Brain microvascular endothelial cell (primary cell): ENCODE results near the gene RAPGEF2.

Experiments used
- DNase-seq: peaks from one replicate; pipeline ENCODE4 v3.0.0-alpha.2; 2020
- H3K27ac ChIP-seq: fragments of 250-450 bp; sonication (Bioruptor Pico); 2 replicates; pipeline ENCODE4 v1.5.1; 2020; ENCODE audit warnings: mild to moderate bottlenecking, moderate library complexity
- H3K27me3 ChIP-seq: fragments of 250-450 bp; sonication (Bioruptor Pico); replicated peaks from 2 replicates; pipeline ENCODE4 v1.5.1; 2020; ENCODE audit warnings: mild to moderate bottlenecking
- H3K36me3 ChIP-seq: fragments of 250-450 bp; sonication (Bioruptor Pico); replicated peaks from 2 replicates; pipeline ENCODE4 v1.5.1; 2020; ENCODE audit warnings: mild to moderate bottlenecking
- H3K4me3 ChIP-seq: 2 replicates; pipeline ENCODE4 v1.5.1; 2011; ENCODE audit warnings: low read depth, mild to moderate bottlenecking, control low read depth, low read length, moderate library complexity
- in situ Hi-C: cut with HindIII; loops from 2 replicates; pipeline ENCODE4 v1.10.0; 2017; ENCODE audit warnings: low sequenced_read_pairs, low pct_ligation_motif_present
- TF ChIP-seq, protein P1 (sequence below): IDR thresholded peaks from 2 replicates; pipeline ENCODE4 v1.5.1; 2011; ENCODE audit warnings: low read depth, mild to moderate bottlenecking, moderate library complexity, low read length, control low read depth, inconsistent platforms; ENCODE audit errors: missing control alignments

Gene RAPGEF2

DNA sequence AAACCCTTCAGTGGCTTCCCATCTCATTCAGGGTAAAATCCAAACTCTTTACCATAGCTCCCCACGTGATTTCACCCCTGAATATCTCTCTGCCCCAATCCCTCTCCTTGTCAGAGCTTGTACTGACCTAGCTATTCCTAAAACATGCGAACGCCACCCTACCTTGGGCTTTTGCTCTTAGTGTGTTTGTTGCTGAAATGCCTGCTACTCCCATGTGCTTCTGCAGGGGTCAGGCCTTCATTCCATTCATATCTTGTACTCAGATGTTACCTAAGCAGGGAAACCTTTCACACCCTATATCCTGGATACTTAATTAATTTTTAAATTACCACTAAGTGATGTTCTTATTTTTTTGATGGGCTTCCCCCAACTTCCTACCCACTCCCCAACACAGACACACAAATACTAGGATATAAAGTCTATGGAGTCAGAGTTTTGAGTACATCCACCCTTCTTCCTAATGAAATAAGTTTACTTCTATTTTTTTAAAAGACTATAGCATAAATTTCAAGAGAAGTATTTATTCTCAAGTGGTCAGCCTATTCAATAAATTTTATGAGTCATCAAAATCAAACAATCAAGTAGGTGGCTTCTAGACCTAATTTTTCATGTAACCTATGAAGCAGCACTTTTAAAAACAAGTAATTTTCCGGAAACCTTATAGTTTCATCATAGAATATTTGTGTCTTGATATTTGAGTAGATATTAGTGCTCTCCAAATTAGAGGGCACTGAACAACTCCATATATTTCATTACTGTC is 189.4 kb downstream of the RAPGEF2 start:
- no peaks in the 10 kb centered on the region for H3K27me3 ChIP-seq
- no peak for DNase-seq
- TF ChIP-seq, protein P1, sequence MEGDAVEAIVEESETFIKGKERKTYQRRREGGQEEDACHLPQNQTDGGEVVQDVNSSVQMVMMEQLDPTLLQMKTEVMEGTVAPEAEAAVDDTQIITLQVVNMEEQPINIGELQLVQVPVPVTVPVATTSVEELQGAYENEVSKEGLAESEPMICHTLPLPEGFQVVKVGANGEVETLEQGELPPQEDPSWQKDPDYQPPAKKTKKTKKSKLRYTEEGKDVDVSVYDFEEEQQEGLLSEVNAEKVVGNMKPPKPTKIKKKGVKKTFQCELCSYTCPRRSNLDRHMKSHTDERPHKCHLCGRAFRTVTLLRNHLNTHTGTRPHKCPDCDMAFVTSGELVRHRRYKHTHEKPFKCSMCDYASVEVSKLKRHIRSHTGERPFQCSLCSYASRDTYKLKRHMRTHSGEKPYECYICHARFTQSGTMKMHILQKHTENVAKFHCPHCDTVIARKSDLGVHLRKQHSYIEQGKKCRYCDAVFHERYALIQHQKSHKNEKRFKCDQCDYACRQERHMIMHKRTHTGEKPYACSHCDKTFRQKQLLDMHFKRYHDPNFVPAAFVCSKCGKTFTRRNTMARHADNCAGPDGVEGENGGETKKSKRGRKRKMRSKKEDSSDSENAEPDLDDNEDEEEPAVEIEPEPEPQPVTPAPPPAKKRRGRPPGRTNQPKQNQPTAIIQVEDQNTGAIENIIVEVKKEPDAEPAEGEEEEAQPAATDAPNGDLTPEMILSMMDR: peak; percentile 22
- H3K36me3 ChIP-seq: no peaks in the 10 kb centered on the region
- H3K27ac ChIP-seq: no peak overlapping the region
- in situ Hi-C loops: no loop called here
- no peak overlapping the region for H3K4me3 ChIP-seq

DNA sequence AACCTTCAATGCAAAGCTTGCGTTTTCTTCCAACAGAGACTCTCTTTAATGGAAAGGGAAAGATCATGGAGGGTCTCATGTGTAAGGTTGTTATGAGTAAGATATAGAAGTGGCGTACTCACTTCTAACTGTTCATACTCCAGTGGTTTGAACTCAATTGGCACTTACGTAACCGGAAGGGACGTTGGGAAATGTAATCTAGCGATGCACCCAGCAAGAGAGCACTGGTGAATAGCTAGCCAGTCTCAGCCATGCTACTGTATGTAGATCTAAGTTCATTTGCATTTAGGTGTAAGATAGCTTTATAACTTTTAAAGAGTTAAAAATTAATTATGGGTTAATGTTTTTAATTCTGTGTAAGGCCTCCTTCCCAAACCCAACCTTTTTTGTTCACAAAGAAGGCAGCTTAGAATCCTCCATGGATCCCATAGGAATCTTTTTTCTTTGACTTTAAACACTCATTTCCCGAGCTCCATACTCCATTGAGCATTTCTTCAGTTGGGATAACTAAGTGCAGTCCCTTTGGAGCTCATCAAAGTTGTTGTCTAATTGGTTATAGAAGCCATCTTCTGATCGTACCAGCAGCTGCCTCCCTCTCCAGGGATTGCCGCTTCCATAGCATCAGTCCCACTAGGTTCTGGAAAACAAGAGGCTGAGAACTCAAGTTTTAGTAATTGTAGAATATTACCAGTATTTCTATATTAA is 191.1 kb downstream of the RAPGEF2 start:
- Histone ChIP-seq H3K27me3 (no peaks in the 10 kb centered on the region), H3K4me3 (no peak overlapping the region), H3K27ac (no peak overlapping the region), H3K36me3 (no peaks in the 10 kb centered on the region)
- in situ Hi-C loops: no loop called here
- TF ChIP-seq, protein P1: no peak
- DNase-seq: no peak

GRCh38 chr4:159296061-159296460 is 193.2 kb downstream of the RAPGEF2 start:
- in situ Hi-C loops: no loop called here
- TF ChIP-seq, protein P1: no peak
- H3K27ac ChIP-seq: peak overlapping the region; percentile 39

GRCh38 chr4:159297091-159297490 is 194.2 kb downstream of the RAPGEF2 start:
- H3K27ac ChIP-seq: no peak overlapping the region
- in situ Hi-C loops: no loop called here
- no peak for DNase-seq
- H3K36me3 ChIP-seq: no peaks in the 10 kb centered on the region
- TF ChIP-seq, protein P1: peak; percentile 42
- H3K27me3 ChIP-seq: no peaks in the 10 kb centered on the region
- H3K4me3 ChIP-seq: no peak overlapping the region

More at GRCh38 chr4:159296061-159296460, 193.2 kb downstream of the RAPGEF2 start:
- no peak overlapping the region for H3K4me3 ChIP-seq
- DNase-seq: no peak
- H3K36me3 ChIP-seq: no peaks in the 10 kb centered on the region
- H3K27me3 ChIP-seq: no peaks in the 10 kb centered on the region

DNA sequence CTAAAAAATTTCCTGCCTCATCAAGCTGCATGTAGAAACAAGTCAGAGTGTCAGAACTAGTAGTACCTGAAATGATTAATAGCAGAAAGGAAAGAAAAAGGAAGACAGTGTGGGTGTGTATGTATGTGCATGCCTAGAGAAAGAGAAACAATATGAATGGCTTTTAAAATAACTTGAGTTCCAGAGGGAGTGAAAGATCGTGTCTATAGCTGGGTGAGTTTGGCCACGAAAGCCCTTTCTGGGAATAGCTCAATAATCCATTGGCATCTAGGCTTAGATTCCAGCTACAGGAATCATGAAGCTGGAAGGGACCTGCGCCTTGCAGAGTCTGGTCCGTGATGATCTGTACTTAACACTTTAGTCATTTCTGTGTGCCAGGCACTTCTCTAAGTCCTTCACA is 195.6 kb downstream of the RAPGEF2 start:
- TF ChIP-seq, protein P1: no peak
- H3K27me3 ChIP-seq: no peaks in the 10 kb centered on the region
- H3K36me3 ChIP-seq: no peaks in the 10 kb centered on the region
- in situ Hi-C loops: no loop called here
- peak; percentile 30 for DNase-seq
- no peak overlapping the region for H3K27ac ChIP-seq
- no peak overlapping the region for H3K4me3 ChIP-seq
